BE2C (cell line): ENCODE measurements around the gene ACBD5.

Experiments used
- DNase-seq: peaks from one replicate; pipeline ENCODE4 v3.0.0-alpha.2; 2020
- H3K27me3 ChIP-seq: fragments of 250-450 bp; sonication (Bioruptor Pico); 2 replicates; pipeline ENCODE4 v1.5.1; 2020; ENCODE audit warnings: mild to moderate bottlenecking
- H3K36me3 ChIP-seq: fragments of 250-450 bp; sonication (Bioruptor Pico); 2 replicates; pipeline ENCODE4 v1.5.1; 2020; ENCODE audit warnings: mild to moderate bottlenecking
- H3K4me1 ChIP-seq: fragments of 250-450 bp; sonication (Bioruptor Pico); 2 replicates; pipeline ENCODE4 v1.5.1; 2020
- H3K4me3 ChIP-seq: 2 replicates; pipeline ENCODE4 v1.5.1; 2011; ENCODE audit warnings: low read depth, low read length
- H3K9me3 ChIP-seq: fragments of 250-450 bp; sonication (Bioruptor Pico); 2 replicates; pipeline ENCODE4 v1.5.1; 2020
- CTCF ChIP-seq: IDR thresholded peaks from 2 replicates; pipeline ENCODE4 v1.5.1; 2012; ENCODE audit warnings: mild to moderate bottlenecking, low read depth, low read length

ACBD5 gene

GRCh38 chr10:27150261-27150660 lies 90.3 kb downstream of the ACBD5 start:
- Histone ChIP-seq H3K4me1 (no peaks in the 10 kb centered on the region; the same call in 1 of the 2 replicates), H3K9me3 (no peaks in the 10 kb centered on the region), H3K27me3 (no peaks in the 10 kb centered on the region), H3K36me3 (peaks cover 37% of the 10 kb centered on the region), H3K4me3 (no peak overlapping the region)
- DNase-seq: no peak
- no peak for TF ChIP-seq CTCF

GRCh38 chr10:27147701-27148100 lies 92.9 kb downstream of the ACBD5 start:
- H3K4me1 ChIP-seq: no peaks in the 10 kb centered on the region; the same call in 1 of the 2 replicates
- no peak for DNase-seq
- H3K9me3 ChIP-seq: no peaks in the 10 kb centered on the region
- TF ChIP-seq CTCF: no peak
- H3K36me3 ChIP-seq: peaks cover 55% of the 10 kb centered on the region
- no peaks in the 10 kb centered on the region for H3K27me3 ChIP-seq
- H3K4me3 ChIP-seq: no peak overlapping the region

- H3K4me3 ChIP-seq: no peak overlapping the region
- H3K36me3 ChIP-seq: peaks cover 59% of the 10 kb centered on the region
- H3K9me3 ChIP-seq: no peaks in the 10 kb centered on the region
- no peaks in the 10 kb centered on the region for H3K27me3 ChIP-seq
- TF ChIP-seq CTCF: no peak
- DNase-seq: no peak
- no peaks in the 10 kb centered on the region for H3K4me1 ChIP-seq
Observed at GRCh38 chr10:27145937-27146336, 94.7 kb downstream of the ACBD5 start.
